SK-N-SH (cell line): ENCODE measurements around the gene TRIM44.

Experiments
- CTCF ChIP-seq: fragments of 200-600 bp; sonication (generic); IDR thresholded peaks from 2 replicates; pipeline ENCODE4 v1.6.1; 2017; ENCODE audit warnings: antibody characterized with exemption, mild to moderate bottlenecking, moderate library complexity
- EP300 ChIP-seq, 2 experiments: IDR thresholded peaks; 2 replicates each; pipeline versions ENCODE4 v1.4.0 to v1.6.1; 2012; ENCODE audit warnings: borderline replicate concordance in 1 of 2, low read depth in 1 of 2, low read length in 1 of 2
- FOXJ3 ChIP-seq: sonication (generic); formaldehyde crosslinking; IDR thresholded peaks from 2 replicates; pipeline ENCODE4 v1.5.1; 2020; ENCODE audit warnings: mild to moderate bottlenecking, missing genetic modification reagents
- GABPA ChIP-seq: IDR thresholded peaks from 2 replicates; pipeline ENCODE4 v1.4.0; 2012; ENCODE audit warnings: low read depth, mild to moderate bottlenecking
- IRF3 ChIP-seq: fragments of 150-350 bp; IDR thresholded peaks from 2 replicates; pipeline ENCODE4 v1.6.1; 2016; ENCODE audit warnings: mild to moderate bottlenecking, low read depth, low read length
- MAX ChIP-seq: IDR thresholded peaks from 2 replicates; pipeline ENCODE4 v1.4.0; 2012; ENCODE audit warnings: low read depth
- POLR2AphosphoS5 ChIP-seq: IDR thresholded peaks from 2 replicates; pipeline ENCODE4 v1.6.1; 2012; ENCODE audit warnings: low read depth, low read length
- RAD21 ChIP-seq: IDR thresholded peaks from 2 replicates; pipeline ENCODE4 v1.6.1; 2012; ENCODE audit warnings: mild to moderate bottlenecking, low read length
- REST ChIP-seq: IDR thresholded peaks from 2 replicates; pipeline ENCODE4 v1.6.1; 2012; ENCODE audit warnings: mild to moderate bottlenecking, low read depth, low read length, moderate library complexity
- TCF12 ChIP-seq: IDR thresholded peaks from 2 replicates; pipeline ENCODE4 v1.4.0; 2012
- ZBTB33 ChIP-seq: IDR thresholded peaks from 2 replicates; pipeline ENCODE4 v1.4.0; 2012; ENCODE audit warnings: low read depth, borderline replicate concordance

GRCh38 chr11:35654711-35655110 lies 7.9 kb upstream of the TRIM44 start:
- TF ChIP-seq REST (no peak), FOXJ3 (CRISPR knock-in tag) (no peak), EP300 (IDR thresholded peaks at IDR 0.05; ENCODE audit: borderline replicate concordance in 1 of 2, low read depth in 1 of 2, low read length in 1 of 2) (no peak), CTCF (no peak), POLR2AphosphoS5 (no peak), TCF12 (no peak), GABPA (no peak), ZBTB33 (no peak), RAD21 (no peak), MAX (no peak), IRF3 (no peak)
